Liver (tissue), 3 donors: ENCODE results near the gene SLC35E1.

Source experiments
- ATF3 ChIP-seq: IDR thresholded peaks from 2 replicates; pipeline ENCODE4 v1.6.1; 2016; ENCODE audit warnings: antibody characterized with exemption
- CTCF ChIP-seq: fragments of 150-350 bp; IDR thresholded peaks from 2 replicates; pipeline ENCODE4 v1.5.1; 2017; ENCODE audit warnings: improper control_type of control experiment, low read depth, low read length; ENCODE audit not compliant: missing input control
- FOXA1 ChIP-seq: IDR thresholded peaks from 2 replicates; pipeline ENCODE4 v1.6.1; 2016; ENCODE audit warnings: antibody characterized with exemption
- FOXA2 ChIP-seq: IDR thresholded peaks from 2 replicates; pipeline ENCODE4 v1.6.1; 2016; ENCODE audit warnings: antibody characterized with exemption
- GABPA ChIP-seq, 2 donors: IDR thresholded peaks in 1 of 2; conservative IDR thresholded peaks in 1 of 2; 2 replicates each; pipeline ENCODE4 v1.6.1; 2016; ENCODE audit warnings: antibody characterized with exemption in 2 of 2, mild to moderate bottlenecking in 1 of 2, moderate library complexity in 1 of 2
- HNF4A ChIP-seq, 2 donors: conservative IDR thresholded peaks; 2 replicates each; pipeline ENCODE4 v1.6.1; 2016; ENCODE audit warnings: antibody characterized with exemption in 2 of 2, mild to moderate bottlenecking in 2 of 2
- JUND ChIP-seq, 2 donors: IDR thresholded peaks; 2 replicates each; pipeline ENCODE4 v1.6.1; 2016; ENCODE audit warnings: antibody characterized with exemption in 2 of 2
- MAX ChIP-seq: IDR thresholded peaks from 2 replicates; pipeline ENCODE4 v1.6.1; 2016; ENCODE audit warnings: antibody characterized with exemption
- NR2F2 ChIP-seq: IDR thresholded peaks from 2 replicates; pipeline ENCODE4 v1.6.1; 2016; ENCODE audit warnings: antibody characterized with exemption
- RAD21 ChIP-seq, 2 donors: IDR thresholded peaks; 2 replicates each; pipeline ENCODE4 v1.6.1; 2016; ENCODE audit warnings: antibody characterized with exemption in 2 of 2, mild to moderate bottlenecking in 2 of 2
- REST ChIP-seq: IDR thresholded peaks from 2 replicates; pipeline ENCODE4 v1.6.1; 2016; ENCODE audit warnings: antibody characterized with exemption, mild to moderate bottlenecking
- TAF1 ChIP-seq: conservative IDR thresholded peaks from 2 replicates; pipeline ENCODE4 v1.6.1; 2016; ENCODE audit warnings: antibody characterized with exemption, mild to moderate bottlenecking
- YY1 ChIP-seq: IDR thresholded peaks from 2 replicates; pipeline ENCODE4 v1.6.1; 2016; ENCODE audit warnings: antibody characterized with exemption, mild to moderate bottlenecking
- ZBTB33 ChIP-seq: IDR thresholded peaks from 2 replicates; pipeline ENCODE4 v1.6.1; 2016; ENCODE audit warnings: antibody characterized with exemption
- donor health status: healthy.
- donor health status: healthy.

- TF ChIP-seq CTCF (no peak), TAF1 (no peak), FOXA1 (no peak), MAX (no peak), REST (no peak), RAD21 (IDR thresholded peaks at IDR 0.05) (no peak), FOXA2 (no peak), NR2F2 (no peak), GABPA (IDR thresholded peaks at IDR 0.05 in 1 of 2, conservative IDR thresholded peaks at IDR 0.05 in 1 of 2) (no peak), HNF4A (conservative IDR thresholded peaks at IDR 0.05) (no peak), ZBTB33 (no peak), ATF3 (no peak), YY1 (no peak), JUND (IDR thresholded peaks at IDR 0.05) (no peak)
Observed at GRCh38 chr19:16593181-16593580, 21.0 kb upstream of the SLC35E1 start.
